A549 (cell line): ENCODE data around the gene CNOT2. TPM values are rescaled to one million over a fixed set of nuclear protein-coding genes. Genes with fewer than 3 reads are reported as not detected.

ENCODE experiments used
- ATAC-seq, 2 experiments: fragments of 200-7000 bp in 1 of 2; fragments of >200 bp in 1 of 2; cut with Nextera tagmentation in 1 of 2; cut with Tn5 transposase in 1 of 2; 3 replicates each; pipeline versions ENCODE4 v1.8.0 to v1.9.1; 2018 to 2020; ENCODE audit warnings: mild to moderate bottlenecking in 1 of 2, moderate library complexity in 1 of 2
- CTCF ChIA-PET: fragments of 300-600 bp; sonication (Branson Sonifier 250); formaldehyde crosslinking; extraction: SDS; loops from one replicate; lab custom pipeline; 2021; ENCODE audit warnings: antibody characterized with exemption, inconsistent platforms; lab: Yijun Ruan, JAX
- POLR2A ChIA-PET: fragments of 350-600 bp; formaldehyde crosslinking; extraction: SDS; loops from one replicate; lab custom pipeline; 2021; ENCODE audit warnings: antibody characterized with exemption, inconsistent platforms; lab: Yijun Ruan, JAX
- DNase-seq, 2 experiments: peaks; one replicate each; pipeline versions ENCODE4 v3.0.0 to v3.0.0-alpha.2; 2011 to 2016; ENCODE audit warnings: low read depth in 1 of 2, low spot score in 1 of 2
- FAIRE-seq: peaks from 2 replicates; lab custom pipeline; 2011; peaks lifted over from hg19 to GRCh38; lab: Jason Lieb, UNC
- H3K27ac ChIP-seq, 2 experiments: fragments of >200 bp; sonication (Bioruptor Twin); formaldehyde crosslinking; 3 replicates each; pipeline ENCODE4 v1.5.1; 2016 to 2017
- H3K4me1 ChIP-seq: fragments of >200 bp; sonication (Bioruptor Twin); formaldehyde crosslinking; 3 replicates; pipeline ENCODE4 v1.6.1; 2016
- H3K4me2 ChIP-seq: fragments of >200 bp; sonication (Bioruptor Twin); formaldehyde crosslinking; 3 replicates; pipeline ENCODE4 v1.6.1; 2016
- H3K4me3 ChIP-seq: fragments of >200 bp; sonication (Bioruptor Twin); formaldehyde crosslinking; 3 replicates; pipeline ENCODE4 v1.5.1; 2016
- H3K9me3 ChIP-seq: fragments of >200 bp; sonication (Bioruptor Twin); formaldehyde crosslinking; 3 replicates; pipeline ENCODE4 v1.6.1; 2016
- ATOH8 ChIP-seq: fragments of 250-450 bp; sonication (Bioruptor Pico); IDR thresholded peaks from 2 replicates; pipeline ENCODE4 v1.5.0; 2020; ENCODE audit warnings: low read depth, mild to moderate bottlenecking, moderate library complexity
- CBX8 ChIP-seq: fragments of 200-600 bp; sonication (generic); IDR thresholded peaks from 2 replicates; pipeline ENCODE4 v1.6.1; 2016
- CEBPB ChIP-seq, 2 experiments: fragments of >200 bp in 1 of 2; sonication (Bioruptor Twin) in 1 of 2; formaldehyde crosslinking in 1 of 2; IDR thresholded peaks; 2 replicates each; pipeline ENCODE4 v1.6.1; 2012 to 2016
- CHD4 ChIP-seq: fragments of 200-600 bp; sonication (generic); IDR thresholded peaks from 2 replicates; pipeline ENCODE4 v1.6.1; 2016; ENCODE audit warnings: antibody characterized with exemption, mild to moderate bottlenecking, borderline replicate concordance
- EHMT2 ChIP-seq: fragments of 200-600 bp; sonication (generic); IDR thresholded peaks from 2 replicates; pipeline ENCODE4 v1.6.1; 2016; ENCODE audit warnings: antibody characterized with exemption, low read depth, mild to moderate bottlenecking, moderate library complexity
- EP300 ChIP-seq, 2 experiments: fragments of >200 bp; sonication (Bioruptor Twin); formaldehyde crosslinking; IDR thresholded peaks; 2 replicates in 1 of 2; 3 replicates in 1 of 2; pipeline ENCODE4 v1.6.1; 2016 to 2017
- FOSL2 ChIP-seq, 2 experiments: fragments of 450-650 bp in 1 of 2; fragments of >200 bp in 1 of 2; sonication (Bioruptor Twin) in 1 of 2; formaldehyde crosslinking; IDR thresholded peaks; 2 replicates each; pipeline versions ENCODE4 v1.5.0 to v1.6.1; 2016 to 2020; ENCODE audit warnings: mild to moderate bottlenecking in 1 of 2, moderate library complexity in 1 of 2
- GATA3 ChIP-seq: IDR thresholded peaks from 2 replicates; pipeline ENCODE4 v1.6.1; 2012; ENCODE audit warnings: borderline replicate concordance
- HEYL ChIP-seq: fragments of 250-450 bp; sonication (Bioruptor Pico); IDR thresholded peaks from 2 replicates; pipeline ENCODE4 v1.8.0; 2021; ENCODE audit warnings: mild to moderate bottlenecking, moderate library complexity
- HOXA7 ChIP-seq: fragments of 250-450 bp; sonication (Bioruptor Pico); IDR thresholded peaks from 2 replicates; pipeline ENCODE4 v1.5.0; 2020; ENCODE audit warnings: mild to moderate bottlenecking, moderate library complexity
- HOXB13 ChIP-seq: fragments of 250-450 bp; sonication (Bioruptor Pico); IDR thresholded peaks from 2 replicates; pipeline ENCODE4 v1.5.0; 2020; ENCODE audit warnings: low read depth, mild to moderate bottlenecking, moderate library complexity
- JUNB ChIP-seq: fragments of >200 bp; sonication (Bioruptor Twin); formaldehyde crosslinking; IDR thresholded peaks from 2 replicates; pipeline ENCODE4 v1.6.1; 2016
- KDM5A ChIP-seq: fragments of 200-600 bp; sonication (generic); IDR thresholded peaks from 2 replicates; pipeline ENCODE4 v1.6.1; 2016; ENCODE audit warnings: antibody characterized with exemption, mild to moderate bottlenecking
- MAFK ChIP-seq: fragments of 450-650 bp; IDR thresholded peaks from 2 replicates; pipeline ENCODE4 v1.6.1; 2014; ENCODE audit not compliant: partially characterized antibody
- NFE2L2 ChIP-seq: fragments of 150-350 bp; conservative IDR thresholded peaks from 2 replicates; pipeline ENCODE4 v1.6.1; 2014; ENCODE audit warnings: low read length
- NPAS2 ChIP-seq: fragments of 250-450 bp; sonication (Bioruptor Pico); IDR thresholded peaks from 2 replicates; pipeline ENCODE4 v1.8.0; 2022; ENCODE audit warnings: mild to moderate bottlenecking, moderate library complexity, borderline replicate concordance
- POLR2AphosphoS2 ChIP-seq: conservative IDR thresholded peaks from 2 replicates; pipeline ENCODE4 v1.6.1; 2012; ENCODE audit warnings: low read length, improper control_type of control experiment, inconsistent platforms
- RARB ChIP-seq: fragments of 250-450 bp; sonication (Bioruptor Pico); IDR thresholded peaks from 2 replicates; pipeline ENCODE4 v1.8.0; 2021; ENCODE audit warnings: mild to moderate bottlenecking, moderate library complexity
- SMC3 ChIP-seq: fragments of >200 bp; sonication (Bioruptor Twin); formaldehyde crosslinking; IDR thresholded peaks from 3 replicates; pipeline ENCODE4 v1.6.1; 2018; ENCODE audit warnings: inconsistent platforms
- TFCP2L1 ChIP-seq: fragments of 250-450 bp; sonication (Bioruptor Pico); IDR thresholded peaks from 2 replicates; pipeline ENCODE4 v1.5.0; 2021; ENCODE audit warnings: mild to moderate bottlenecking
- ZFP36 ChIP-seq: fragments of 450-650 bp; IDR thresholded peaks from 2 replicates; pipeline ENCODE4 v1.6.1; 2014; ENCODE audit warnings: borderline replicate concordance; ENCODE audit not compliant: partially characterized antibody
- ZNF302 ChIP-seq: fragments of 250-450 bp; sonication (Bioruptor Pico); IDR thresholded peaks from 2 replicates; pipeline ENCODE4 v1.9.0; 2021; ENCODE audit warnings: inconsistent platforms, mild to moderate bottlenecking, moderate library complexity
- ZSCAN20 ChIP-seq: fragments of 250-450 bp; sonication (Bioruptor Pico); IDR thresholded peaks from 2 replicates; pipeline ENCODE4 v1.8.0; 2022; ENCODE audit warnings: mild to moderate bottlenecking, moderate library complexity
- WGBS: methylation state at CpG from one replicate; pipeline ENCODE4 v1.1.6; 2017; ENCODE audit errors: missing lambda C conversion rate; 5-methylcytosine and 5-hydroxymethylcytosine counted together
- polyA plus RNA-seq, 4 experiments: library from polyadenylated mRNA; depleted of rRNA in 3 of 4; stranded (reverse); fragments of >200 nt; fragmentation: RNase III in 1 of 4; extraction: RNeasy Plus Mini Kit Qiagen cat#74134 plus additional on column Dnase treatment in 1 of 4; gene quantifications; 2 replicates in 3 of 4; 3 replicates in 1 of 4; pipeline ENCODE4 v1.2.3, GENCODE V29; 2011 to 2017
- TF ChIP-seq, protein P1 (sequence below): IDR thresholded peaks from 2 replicates; pipeline ENCODE4 v1.6.1; 2012
- TF ChIP-seq, protein P2 (sequence below): IDR thresholded peaks from 2 replicates; pipeline ENCODE4 v1.6.1; 2012
- TF ChIP-seq, protein P3 (sequence below): fragments of >200 bp; sonication (Bioruptor Twin); formaldehyde crosslinking; IDR thresholded peaks from 2 replicates; pipeline ENCODE4 v1.6.1; 2016
- TF ChIP-seq, protein P4 (sequence below): fragments of 200-600 bp; sonication (generic); IDR thresholded peaks from 2 replicates; pipeline ENCODE4 v1.6.1; 2016; ENCODE audit warnings: antibody characterized with exemption, mild to moderate bottlenecking, moderate library complexity
- TF ChIP-seq, protein P5 (sequence below): fragments of 150-350 bp; IDR thresholded peaks from 2 replicates; pipeline ENCODE4 v1.6.1; 2014; ENCODE audit warnings: low read depth, mild to moderate bottlenecking, low read length

The CNOT2 gene
- polyA plus RNA-seq, 2 of the 4 experiments (the other 2 are of a cell fraction) = 87.2 to 105 TPM

- H3K4me1 ChIP-seq = peaks cover 23% of the 10 kb centered on the region; the same call in 2 of the 3 replicates
- TF ChIP-seq KDM5A (no peak), HOXB13 (CRISPR knock-in tag) (no peak), NPAS2 (no peak), EP300 (IDR thresholded peaks at IDR 0.05) (no peak), CHD4 (no peak), CEBPB (IDR thresholded peaks at IDR 0.05) (no peak), NFE2L2 (no peak), ATOH8 (CRISPR knock-in tag) (no peak), ZSCAN20 (CRISPR knock-in tag) (no peak)
- TF ChIP-seq, protein P1, sequence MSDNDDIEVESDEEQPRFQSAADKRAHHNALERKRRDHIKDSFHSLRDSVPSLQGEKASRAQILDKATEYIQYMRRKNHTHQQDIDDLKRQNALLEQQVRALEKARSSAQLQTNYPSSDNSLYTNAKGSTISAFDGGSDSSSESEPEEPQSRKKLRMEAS = no peak
- TF ChIP-seq, protein P2, sequence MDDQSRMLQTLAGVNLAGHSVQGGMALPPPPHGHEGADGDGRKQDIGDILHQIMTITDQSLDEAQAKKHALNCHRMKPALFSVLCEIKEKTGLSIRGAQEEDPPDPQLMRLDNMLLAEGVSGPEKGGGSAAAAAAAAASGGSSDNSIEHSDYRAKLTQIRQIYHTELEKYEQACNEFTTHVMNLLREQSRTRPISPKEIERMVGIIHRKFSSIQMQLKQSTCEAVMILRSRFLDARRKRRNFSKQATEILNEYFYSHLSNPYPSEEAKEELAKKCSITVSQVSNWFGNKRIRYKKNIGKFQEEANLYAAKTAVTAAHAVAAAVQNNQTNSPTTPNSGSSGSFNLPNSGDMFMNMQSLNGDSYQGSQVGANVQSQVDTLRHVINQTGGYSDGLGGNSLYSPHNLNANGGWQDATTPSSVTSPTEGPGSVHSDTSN = no peak
- TF ChIP-seq, protein P3, sequence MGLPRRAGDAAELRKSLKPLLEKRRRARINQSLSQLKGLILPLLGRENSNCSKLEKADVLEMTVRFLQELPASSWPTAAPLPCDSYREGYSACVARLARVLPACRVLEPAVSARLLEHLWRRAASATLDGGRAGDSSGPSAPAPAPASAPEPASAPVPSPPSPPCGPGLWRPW = no peak
- H3K27ac ChIP-seq = no peak overlapping the region
- ChIA-PET CTCF (no interaction called here), POLR2A (no interaction called here)
- 81% methylated on average over 2 of the region's 2 CpGs for WGBS
- no peaks in the 10 kb centered on the region for H3K9me3 ChIP-seq
- DNase-seq (no peak), FAIRE-seq (no peak), ATAC-seq (no peak)
- no peak overlapping the region for H3K4me3 ChIP-seq
- H3K4me2 ChIP-seq = no peak overlapping the region
Measured at GRCh38 chr12:70251226-70251625, 8.0 kb downstream of the CNOT2 start.

DNA sequence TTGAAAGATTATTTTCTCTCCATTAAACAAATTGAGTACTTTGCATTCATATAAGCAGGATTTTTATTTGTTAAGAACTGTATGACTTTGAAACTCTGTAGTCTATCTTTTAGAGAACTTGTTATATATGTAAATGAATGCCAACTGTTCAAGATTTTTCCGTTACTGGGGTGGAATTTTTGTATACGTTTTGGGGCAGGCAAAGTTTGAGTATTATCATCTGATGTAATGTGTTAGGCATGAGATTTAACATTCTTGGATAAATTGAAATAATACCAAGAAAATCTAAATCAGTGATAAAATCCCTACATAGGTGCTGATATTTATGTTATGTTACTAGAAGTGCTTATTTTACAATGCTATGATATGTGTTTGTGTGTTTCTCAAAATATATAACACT lies 8.4 kb downstream of the CNOT2 start:
- WGBS = 81% methylated on average over 2 of the region's 2 CpGs
- no peak for FAIRE-seq
- ATAC-seq = no peak

More for the DNA sequence above, 8.4 kb downstream of the CNOT2 start:
- H3K4me2 ChIP-seq = no peak overlapping the region
- CTCF ChIA-PET = no interaction called here
- DNase-seq = no peak
- no peak for TF ChIP-seq GATA3
- TF ChIP-seq MAFK = no peak
- TF ChIP-seq, protein P4, sequence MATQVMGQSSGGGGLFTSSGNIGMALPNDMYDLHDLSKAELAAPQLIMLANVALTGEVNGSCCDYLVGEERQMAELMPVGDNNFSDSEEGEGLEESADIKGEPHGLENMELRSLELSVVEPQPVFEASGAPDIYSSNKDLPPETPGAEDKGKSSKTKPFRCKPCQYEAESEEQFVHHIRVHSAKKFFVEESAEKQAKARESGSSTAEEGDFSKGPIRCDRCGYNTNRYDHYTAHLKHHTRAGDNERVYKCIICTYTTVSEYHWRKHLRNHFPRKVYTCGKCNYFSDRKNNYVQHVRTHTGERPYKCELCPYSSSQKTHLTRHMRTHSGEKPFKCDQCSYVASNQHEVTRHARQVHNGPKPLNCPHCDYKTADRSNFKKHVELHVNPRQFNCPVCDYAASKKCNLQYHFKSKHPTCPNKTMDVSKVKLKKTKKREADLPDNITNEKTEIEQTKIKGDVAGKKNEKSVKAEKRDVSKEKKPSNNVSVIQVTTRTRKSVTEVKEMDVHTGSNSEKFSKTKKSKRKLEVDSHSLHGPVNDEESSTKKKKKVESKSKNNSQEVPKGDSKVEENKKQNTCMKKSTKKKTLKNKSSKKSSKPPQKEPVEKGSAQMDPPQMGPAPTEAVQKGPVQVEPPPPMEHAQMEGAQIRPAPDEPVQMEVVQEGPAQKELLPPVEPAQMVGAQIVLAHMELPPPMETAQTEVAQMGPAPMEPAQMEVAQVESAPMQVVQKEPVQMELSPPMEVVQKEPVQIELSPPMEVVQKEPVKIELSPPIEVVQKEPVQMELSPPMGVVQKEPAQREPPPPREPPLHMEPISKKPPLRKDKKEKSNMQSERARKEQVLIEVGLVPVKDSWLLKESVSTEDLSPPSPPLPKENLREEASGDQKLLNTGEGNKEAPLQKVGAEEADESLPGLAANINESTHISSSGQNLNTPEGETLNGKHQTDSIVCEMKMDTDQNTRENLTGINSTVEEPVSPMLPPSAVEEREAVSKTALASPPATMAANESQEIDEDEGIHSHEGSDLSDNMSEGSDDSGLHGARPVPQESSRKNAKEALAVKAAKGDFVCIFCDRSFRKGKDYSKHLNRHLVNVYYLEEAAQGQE = no peak
- TF ChIP-seq HEYL (CRISPR knock-in tag) = no peak
- TF ChIP-seq, protein P5, sequence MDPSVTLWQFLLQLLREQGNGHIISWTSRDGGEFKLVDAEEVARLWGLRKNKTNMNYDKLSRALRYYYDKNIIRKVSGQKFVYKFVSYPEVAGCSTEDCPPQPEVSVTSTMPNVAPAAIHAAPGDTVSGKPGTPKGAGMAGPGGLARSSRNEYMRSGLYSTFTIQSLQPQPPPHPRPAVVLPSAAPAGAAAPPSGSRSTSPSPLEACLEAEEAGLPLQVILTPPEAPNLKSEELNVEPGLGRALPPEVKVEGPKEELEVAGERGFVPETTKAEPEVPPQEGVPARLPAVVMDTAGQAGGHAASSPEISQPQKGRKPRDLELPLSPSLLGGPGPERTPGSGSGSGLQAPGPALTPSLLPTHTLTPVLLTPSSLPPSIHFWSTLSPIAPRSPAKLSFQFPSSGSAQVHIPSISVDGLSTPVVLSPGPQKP = no peak
- no peak for TF ChIP-seq CHD4
- no peak for TF ChIP-seq CBX8
- no peak for TF ChIP-seq ZNF302 (CRISPR knock-in tag)
- TF ChIP-seq TFCP2L1 = no peak
- TF ChIP-seq CEBPB (IDR thresholded peaks at IDR 0.05) = no peak
- TF ChIP-seq EHMT2 = no peak
- TF ChIP-seq RARB (CRISPR knock-in tag) = no peak
- no peak for TF ChIP-seq FOSL2 (IDR thresholded peaks at IDR 0.05)
- no peak for TF ChIP-seq FOSL2 (CRISPR knock-in tag; IDR thresholded peaks at IDR 0.05)
- TF ChIP-seq ZFP36 = no peak
- no peak for TF ChIP-seq NFE2L2
- no peak for TF ChIP-seq SMC3
- no peak for TF ChIP-seq POLR2AphosphoS2
- no peak for TF ChIP-seq HOXA7
- no peak for TF ChIP-seq JUNB
- TF ChIP-seq, all 56 proteins: peak for 0
- H3K4me1 ChIP-seq = peaks cover 19% of the 10 kb centered on the region; the same call in 1 of the 3 replicates
- H3K9me3 ChIP-seq = no peaks in the 10 kb centered on the region
- no peak overlapping the region for H3K4me3 ChIP-seq
- H3K27ac ChIP-seq = no peak overlapping the region
- POLR2A ChIA-PET = no interaction called here
